Measurements from ENCODE around the gene MICAL2.

MICAL2 gene

DNA sequence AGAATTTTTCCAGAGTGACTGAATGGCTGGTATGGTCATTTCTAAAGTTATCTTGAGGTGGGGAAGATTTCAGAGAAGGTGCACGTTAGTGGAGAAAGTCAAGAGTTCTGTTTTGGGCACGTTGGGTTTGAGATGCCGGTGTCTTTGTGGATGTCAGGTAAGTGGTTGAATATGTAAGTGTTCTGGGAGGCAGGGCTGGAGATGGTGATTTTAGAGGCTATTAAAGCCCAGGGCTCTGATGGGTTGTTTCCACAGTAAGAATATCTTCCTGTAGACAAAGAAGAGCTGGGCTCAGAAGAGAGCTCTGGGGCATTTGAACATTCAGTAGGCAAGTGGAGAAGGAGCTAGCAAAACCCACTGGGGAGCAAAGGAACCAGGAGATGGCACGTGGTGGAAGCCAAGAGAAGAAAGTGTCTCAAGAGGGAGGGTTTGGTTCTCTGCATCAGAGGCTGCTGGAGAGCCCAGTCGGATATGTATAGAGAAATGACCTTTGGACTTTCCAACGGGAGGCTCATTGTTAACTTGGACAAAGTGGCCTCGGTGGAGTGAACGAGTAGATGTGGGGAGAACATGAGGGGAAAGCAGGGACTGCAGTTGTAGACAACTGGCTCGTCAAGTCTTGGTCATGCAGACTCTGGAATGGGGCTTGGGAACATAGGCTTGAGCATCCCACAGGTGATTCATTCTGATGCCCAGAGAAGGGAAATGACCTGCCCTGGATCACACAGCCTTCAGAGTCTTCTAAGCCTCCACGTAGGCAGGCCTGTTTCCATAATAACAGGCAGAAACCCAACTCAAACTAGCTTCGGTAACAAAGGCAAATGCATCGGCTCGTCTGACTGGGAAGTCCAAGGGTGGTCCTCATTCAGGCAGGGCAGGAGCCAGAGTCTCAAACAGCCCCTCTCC is 168.6 kb downstream of the MICAL2 start:
- no peak for DNase-seq
- no peaks in the 10 kb centered on the region for H3K9me3 ChIP-seq (ENCODE audit: severe bottlenecking)
- no peaks in the 10 kb centered on the region for H3K27me3 ChIP-seq (ENCODE audit: insufficient read depth, low read depth, severe bottlenecking)
- H3K36me3 ChIP-seq: no peaks in the 10 kb centered on the region
- TF ChIP-seq, protein P1, sequence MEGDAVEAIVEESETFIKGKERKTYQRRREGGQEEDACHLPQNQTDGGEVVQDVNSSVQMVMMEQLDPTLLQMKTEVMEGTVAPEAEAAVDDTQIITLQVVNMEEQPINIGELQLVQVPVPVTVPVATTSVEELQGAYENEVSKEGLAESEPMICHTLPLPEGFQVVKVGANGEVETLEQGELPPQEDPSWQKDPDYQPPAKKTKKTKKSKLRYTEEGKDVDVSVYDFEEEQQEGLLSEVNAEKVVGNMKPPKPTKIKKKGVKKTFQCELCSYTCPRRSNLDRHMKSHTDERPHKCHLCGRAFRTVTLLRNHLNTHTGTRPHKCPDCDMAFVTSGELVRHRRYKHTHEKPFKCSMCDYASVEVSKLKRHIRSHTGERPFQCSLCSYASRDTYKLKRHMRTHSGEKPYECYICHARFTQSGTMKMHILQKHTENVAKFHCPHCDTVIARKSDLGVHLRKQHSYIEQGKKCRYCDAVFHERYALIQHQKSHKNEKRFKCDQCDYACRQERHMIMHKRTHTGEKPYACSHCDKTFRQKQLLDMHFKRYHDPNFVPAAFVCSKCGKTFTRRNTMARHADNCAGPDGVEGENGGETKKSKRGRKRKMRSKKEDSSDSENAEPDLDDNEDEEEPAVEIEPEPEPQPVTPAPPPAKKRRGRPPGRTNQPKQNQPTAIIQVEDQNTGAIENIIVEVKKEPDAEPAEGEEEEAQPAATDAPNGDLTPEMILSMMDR (IDR thresholded peaks at IDR 0.05; ENCODE audit: low read depth, low read length): no peak
- H3K27ac ChIP-seq: no peak overlapping the region
- H3K4me3 ChIP-seq (ENCODE audit: low read depth, low read length): no peak overlapping the region

DNA sequence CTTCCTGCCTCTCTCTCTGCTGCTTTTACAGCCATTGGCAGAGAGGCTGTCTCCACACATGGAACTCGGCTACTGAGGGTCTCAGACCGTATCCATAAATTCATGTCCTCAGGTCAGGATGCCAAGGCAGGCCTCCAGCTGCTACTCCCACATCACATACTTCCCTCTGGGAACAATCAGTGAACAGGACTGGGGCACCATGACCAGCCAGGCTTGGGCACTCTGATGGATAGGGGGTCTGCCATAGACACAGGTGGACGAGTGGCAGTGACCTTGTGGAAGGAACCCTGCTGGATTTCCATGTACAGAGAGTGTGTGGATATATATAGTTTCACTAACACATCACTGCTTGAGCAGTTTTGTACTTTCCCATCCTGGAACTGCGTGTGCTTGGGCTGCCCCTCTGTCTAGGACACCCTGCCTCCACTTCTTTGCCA is 169.3 kb downstream of the MICAL2 start:
- TF ChIP-seq, protein P1 (IDR thresholded peaks at IDR 0.05; ENCODE audit: low read depth, low read length): no peak
- H3K36me3 ChIP-seq: no peaks in the 10 kb centered on the region
- H3K27me3 ChIP-seq (ENCODE audit: insufficient read depth, low read depth, severe bottlenecking): no peaks in the 10 kb centered on the region
- no peak for DNase-seq
- H3K4me3 ChIP-seq (ENCODE audit: low read depth, low read length): no peak overlapping the region
- no peak overlapping the region for H3K27ac ChIP-seq
- H3K9me3 ChIP-seq (ENCODE audit: severe bottlenecking): no peaks in the 10 kb centered on the region

DNA sequence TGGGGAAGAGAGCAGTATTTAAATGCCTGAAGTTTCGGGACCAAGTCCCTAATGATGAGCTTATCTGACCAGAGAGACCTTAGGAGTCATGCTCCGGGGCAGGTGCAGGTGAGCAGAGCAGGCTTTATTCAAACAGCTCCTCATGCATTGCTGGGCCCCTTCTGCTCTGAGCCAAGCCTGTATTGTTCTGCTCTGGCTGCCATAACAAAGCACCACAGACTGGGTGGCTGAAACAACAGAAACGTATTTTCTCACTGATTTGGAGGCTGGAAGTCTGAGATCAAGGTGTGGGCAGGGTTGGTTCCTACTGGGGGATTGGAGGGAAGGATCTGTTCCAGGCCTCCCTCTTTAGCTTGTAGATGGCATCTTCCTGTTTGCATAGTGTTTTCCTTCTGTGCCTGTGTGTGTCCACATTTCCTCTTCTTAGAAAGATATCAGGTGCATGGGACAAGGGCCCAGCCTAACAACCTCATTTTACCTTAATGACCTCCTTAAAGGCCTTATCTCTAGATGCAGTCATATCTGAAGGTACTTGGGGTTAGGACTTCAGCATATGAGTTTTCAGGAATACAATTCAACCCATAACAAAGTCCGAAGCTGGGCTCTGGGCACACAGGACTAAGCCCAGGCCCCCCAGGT is 169.9 kb downstream of the MICAL2 start:
- Histone ChIP-seq H3K27ac (no peak overlapping the region), H3K4me3 (ENCODE audit: low read depth, low read length) (no peak overlapping the region), H3K27me3 (ENCODE audit: insufficient read depth, low read depth, severe bottlenecking) (no peaks in the 10 kb centered on the region), H3K9me3 (ENCODE audit: severe bottlenecking) (no peaks in the 10 kb centered on the region), H3K36me3 (no peaks in the 10 kb centered on the region)
- TF ChIP-seq, protein P1 (IDR thresholded peaks at IDR 0.05; ENCODE audit: low read depth, low read length): no peak
- no peak for DNase-seq

DNA sequence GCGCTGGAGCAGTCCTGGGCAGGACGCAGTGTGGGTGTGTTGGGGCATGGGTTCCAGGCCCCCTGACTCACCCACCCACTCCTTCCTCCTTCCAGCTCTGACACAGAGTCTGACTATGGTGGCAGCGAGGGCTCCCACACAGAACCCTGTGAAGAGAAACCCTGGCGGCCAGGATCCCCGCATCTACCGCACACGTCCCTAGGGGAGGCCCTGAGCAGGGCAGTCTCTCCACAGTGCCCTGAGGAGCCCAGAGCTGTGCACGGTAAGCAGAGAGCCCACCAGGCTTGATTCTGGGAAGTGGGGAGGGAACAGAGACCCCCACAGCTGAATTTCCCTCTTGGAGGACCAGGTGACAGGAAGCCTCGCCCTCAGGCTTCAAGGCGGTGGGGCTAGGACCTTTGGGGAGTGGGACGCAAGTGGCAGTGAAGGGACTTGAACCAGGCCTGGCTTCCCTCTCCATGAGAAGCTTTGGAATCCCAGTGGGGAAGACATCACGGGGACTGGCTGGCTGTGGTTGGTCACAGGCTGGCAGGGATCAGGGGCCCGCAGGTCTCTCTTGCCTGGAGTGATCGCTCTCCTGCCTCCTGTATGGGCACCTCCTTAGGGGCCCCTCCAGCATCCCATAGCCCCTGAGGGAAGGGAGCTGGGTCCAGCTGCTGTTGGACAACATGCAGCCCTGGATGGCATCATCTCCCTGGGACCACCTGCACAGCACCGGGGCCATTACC is 170.6 kb downstream of the MICAL2 start:
- Histone ChIP-seq H3K36me3 (no peaks in the 10 kb centered on the region), H3K9me3 (ENCODE audit: severe bottlenecking) (no peaks in the 10 kb centered on the region), H3K27me3 (ENCODE audit: insufficient read depth, low read depth, severe bottlenecking) (no peaks in the 10 kb centered on the region), H3K4me3 (ENCODE audit: low read depth, low read length) (no peak overlapping the region), H3K27ac (no peak overlapping the region)
- no peak for DNase-seq
- TF ChIP-seq, protein P1 (IDR thresholded peaks at IDR 0.05; ENCODE audit: low read depth, low read length): no peak

DNA sequence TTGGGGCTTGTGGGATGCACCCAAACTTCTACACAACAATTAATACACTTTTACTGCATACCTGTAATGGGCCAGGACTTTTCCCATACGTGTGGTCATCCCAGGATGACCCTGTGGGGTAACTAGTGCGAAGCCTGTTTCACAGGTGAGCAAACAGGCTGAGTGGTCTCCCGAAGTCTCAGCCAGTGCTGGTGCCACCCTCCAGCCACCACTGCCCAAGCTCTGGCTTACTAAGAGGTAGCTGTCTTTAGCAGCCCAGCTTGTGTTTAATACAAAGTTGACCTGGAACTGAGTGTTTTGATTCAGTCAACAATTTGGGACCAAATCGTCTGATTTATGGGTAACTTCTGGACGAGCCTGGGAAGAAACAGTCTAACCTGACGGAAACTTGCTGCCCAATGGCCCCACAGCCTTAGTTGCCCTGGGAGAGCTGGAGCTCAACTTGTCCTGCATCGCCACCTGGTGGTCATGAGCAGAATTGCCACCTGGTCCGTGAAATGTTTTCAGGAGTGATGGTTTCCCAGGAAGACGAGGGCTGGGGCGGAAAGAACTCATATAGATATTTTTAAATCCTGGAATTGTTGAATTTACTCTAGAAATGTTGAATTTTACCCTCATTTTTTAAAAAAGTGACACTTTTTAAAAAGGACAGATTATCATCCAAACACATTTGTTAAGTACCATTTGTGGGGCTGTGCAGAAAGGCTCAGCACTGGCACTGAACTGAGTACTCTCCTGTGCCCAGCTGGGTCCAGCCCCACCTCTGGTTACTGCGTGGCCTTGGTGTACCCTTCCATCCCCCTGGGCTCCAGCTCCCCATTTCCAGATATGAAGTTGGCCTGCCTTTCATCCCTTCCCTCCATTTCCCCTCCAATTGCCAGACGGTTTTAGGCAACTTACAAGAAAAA is 171.4 kb downstream of the MICAL2 start:
- no peaks in the 10 kb centered on the region for H3K27me3 ChIP-seq (ENCODE audit: insufficient read depth, low read depth, severe bottlenecking)
- H3K9me3 ChIP-seq (ENCODE audit: severe bottlenecking): no peaks in the 10 kb centered on the region
- no peak overlapping the region for H3K27ac ChIP-seq
- no peaks in the 10 kb centered on the region for H3K36me3 ChIP-seq
- H3K4me3 ChIP-seq (ENCODE audit: low read depth, low read length): no peak overlapping the region
- peak; percentile 78 for DNase-seq
- TF ChIP-seq, protein P1 (IDR thresholded peaks at IDR 0.05; ENCODE audit: low read depth, low read length): peak; percentile 82

Data from WERI-Rb-1 (cell line).